Mesendoderm (in vitro differentiated cells): ENCODE data around the gene VPS11.

Experiments used
- DNase-seq: peaks from one replicate; pipeline ENCODE4 v3.0.0; 2013
- H2AK5ac ChIP-seq: 2 replicates; pipeline ENCODE4 v1.6.1; 2013; ENCODE audit warnings: low read length, inconsistent platforms
- H2BK120ac ChIP-seq: 2 replicates; pipeline ENCODE4 v1.6.1; 2013; ENCODE audit warnings: low read depth, mild to moderate bottlenecking, low read length, moderate library complexity, mixed read lengths
- H2BK15ac ChIP-seq: replicated peaks from 2 replicates; pipeline ENCODE4 v1.6.1; 2013; ENCODE audit warnings: low read depth, mild to moderate bottlenecking, moderate library complexity
- H2BK5ac ChIP-seq: 2 replicates; pipeline ENCODE4 v1.6.1; 2013; ENCODE audit warnings: low read length, inconsistent platforms
- H3K18ac ChIP-seq: 2 replicates; pipeline ENCODE4 v1.6.1; 2013; ENCODE audit warnings: mild to moderate bottlenecking, low read length, mixed read lengths
- H3K23ac ChIP-seq: one replicate; pipeline ENCODE4 v1.6.1; 2013; ENCODE audit warnings: low read length
- H3K27ac ChIP-seq: 2 replicates; pipeline ENCODE4 v1.5.1; 2013; ENCODE audit warnings: low read depth, mild to moderate bottlenecking, inconsistent platforms, low read length, moderate library complexity
- H3K27me3 ChIP-seq: 2 replicates; pipeline ENCODE4 v1.6.1; 2013; ENCODE audit warnings: low read length, control low read depth, mild to moderate bottlenecking, inconsistent platforms; ENCODE audit not compliant: insufficient read depth, poor library complexity
- H3K36me3 ChIP-seq: 2 replicates; pipeline ENCODE4 v1.6.1; 2013; ENCODE audit warnings: low read length, inconsistent platforms; ENCODE audit not compliant: control insufficient read depth, insufficient read depth
- H3K4ac ChIP-seq: one replicate; pipeline ENCODE4 v1.6.1; 2013; ENCODE audit warnings: low read depth, mild to moderate bottlenecking, low read length, moderate library complexity
- H3K4me1 ChIP-seq: 2 replicates; pipeline ENCODE4 v1.6.1; 2013; ENCODE audit warnings: low read depth, low read length, inconsistent platforms; ENCODE audit not compliant: control insufficient read depth
- H3K4me2 ChIP-seq: 2 replicates; pipeline ENCODE4 v1.6.1; 2013; ENCODE audit warnings: low read length
- H3K4me3 ChIP-seq: 2 replicates; pipeline ENCODE4 v1.5.1; 2013; ENCODE audit warnings: mild to moderate bottlenecking, low read length
- H3K56ac ChIP-seq: one replicate; pipeline ENCODE4 v1.6.1; 2013; ENCODE audit warnings: low read length
- H3K79me1 ChIP-seq: 2 replicates; pipeline ENCODE4 v1.6.1; 2013; ENCODE audit warnings: low read length, inconsistent platforms
- H3K79me2 ChIP-seq: 2 replicates; pipeline ENCODE4 v1.6.1; 2013; ENCODE audit warnings: mild to moderate bottlenecking, low read length; ENCODE audit not compliant: control insufficient read depth, insufficient read depth
- H3K9ac ChIP-seq: 2 replicates; pipeline ENCODE4 v1.6.1; 2013; ENCODE audit warnings: low read length, inconsistent platforms
- H4K5ac ChIP-seq: one replicate; pipeline ENCODE4 v1.6.1; 2013; ENCODE audit warnings: low read length
- H4K8ac ChIP-seq: one replicate; pipeline ENCODE4 v1.6.1; 2013; ENCODE audit warnings: low read depth, mild to moderate bottlenecking, control low read depth, low read length, moderate library complexity
- WGBS: extraction: QIAGEN DNeasy Blood & Tissue Kit; methylation state at CpG from one replicate; pipeline ENCODE4 v1.1.7; 2013; ENCODE audit warnings: low lambda C conversion rate, missing lambda C conversion rate; ENCODE audit not compliant: insufficient coverage; ENCODE audit errors: extremely low coverage; 5-methylcytosine and 5-hydroxymethylcytosine counted together

Gene VPS11

DNA sequence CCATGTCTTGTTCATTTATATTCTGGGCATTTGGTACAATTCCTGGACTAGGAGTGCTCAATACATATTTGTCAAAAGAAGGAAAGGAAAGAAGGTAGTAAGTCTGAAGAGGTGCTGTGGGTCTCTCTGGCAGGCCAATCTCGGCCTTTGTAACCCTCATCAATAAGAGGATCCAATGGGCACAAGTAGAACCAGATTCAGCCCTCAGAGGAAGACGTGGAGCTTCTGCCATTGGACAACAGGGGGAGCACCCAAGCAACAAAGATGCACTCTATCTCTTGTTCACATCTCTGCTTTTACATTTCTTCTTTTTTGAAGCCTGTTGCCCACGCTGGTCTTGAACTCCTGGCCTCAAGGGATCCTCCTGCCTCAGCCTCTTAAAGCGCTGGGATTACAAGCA is 2.2 kb upstream of the VPS11 start:
- no peak overlapping the region for H4K5ac ChIP-seq
- no peak overlapping the region for H3K9ac ChIP-seq
- H3K4me2 ChIP-seq: no peak overlapping the region
- no peak overlapping the region for H3K27ac ChIP-seq
- no peaks in the 10 kb centered on the region for H3K36me3 ChIP-seq
- peak; percentile 68 for DNase-seq
- no peaks in the 10 kb centered on the region for H3K4me1 ChIP-seq
- no peak overlapping the region for H3K56ac ChIP-seq
- H3K27me3 ChIP-seq: no peaks in the 10 kb centered on the region
- no peak overlapping the region for H2BK5ac ChIP-seq
- no peak overlapping the region for H3K4me3 ChIP-seq
- no peak overlapping the region for H2AK5ac ChIP-seq
- peaks cover 4% of the 10 kb centered on the region for H3K79me1 ChIP-seq
- H3K79me2 ChIP-seq: peaks cover 4% of the 10 kb centered on the region
- WGBS: no CpG with 5 or more reads among the region's 4 CpGs
- H3K23ac ChIP-seq: no peak overlapping the region
- H3K4ac ChIP-seq: no peak overlapping the region
- no peak overlapping the region for H3K18ac ChIP-seq
- no peak overlapping the region for H2BK15ac ChIP-seq
- H2BK120ac ChIP-seq: no peak overlapping the region
- no peak overlapping the region for H4K8ac ChIP-seq

DNA sequence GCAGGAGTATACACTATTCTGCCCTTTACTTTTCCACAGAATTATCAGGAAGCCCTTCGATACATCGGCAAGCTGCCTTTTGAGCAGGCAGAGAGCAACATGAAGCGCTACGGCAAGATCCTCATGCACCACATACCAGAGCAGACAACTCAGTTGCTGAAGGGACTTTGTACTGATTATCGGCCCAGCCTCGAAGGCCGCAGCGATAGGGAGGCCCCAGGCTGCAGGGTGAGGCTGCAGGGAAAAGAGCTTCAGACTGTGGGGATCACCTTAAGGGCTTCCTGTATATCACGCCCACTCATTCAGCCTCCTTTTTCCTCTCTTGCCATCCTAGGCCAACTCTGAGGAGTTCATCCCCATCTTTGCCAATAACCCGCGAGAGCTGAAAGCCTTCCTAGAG is 10.2 kb downstream of the VPS11 start:
- WGBS: no CpG with 5 or more reads among the region's 11 CpGs
- no peak overlapping the region for H2BK15ac ChIP-seq
- no peak overlapping the region for H3K4me2 ChIP-seq
- no peak overlapping the region for H2AK5ac ChIP-seq
- H3K9ac ChIP-seq: no peak overlapping the region
- no peaks in the 10 kb centered on the region for H3K79me2 ChIP-seq
- no peak overlapping the region for H4K8ac ChIP-seq
- H4K5ac ChIP-seq: no peak overlapping the region
- no peak overlapping the region for H3K56ac ChIP-seq
- H3K23ac ChIP-seq: no peak overlapping the region
- H3K4me3 ChIP-seq: no peak overlapping the region
- no peaks in the 10 kb centered on the region for H3K4me1 ChIP-seq
- no peak overlapping the region for H3K27ac ChIP-seq
- H2BK120ac ChIP-seq: no peak overlapping the region
- no peak overlapping the region for H3K18ac ChIP-seq
- H3K4ac ChIP-seq: no peak overlapping the region
- no peak overlapping the region for H2BK5ac ChIP-seq
- no peaks in the 10 kb centered on the region for H3K27me3 ChIP-seq
- H3K79me1 ChIP-seq: no peaks in the 10 kb centered on the region
- peaks cover 13% of the 10 kb centered on the region for H3K36me3 ChIP-seq
- DNase-seq: no peak

DNA sequence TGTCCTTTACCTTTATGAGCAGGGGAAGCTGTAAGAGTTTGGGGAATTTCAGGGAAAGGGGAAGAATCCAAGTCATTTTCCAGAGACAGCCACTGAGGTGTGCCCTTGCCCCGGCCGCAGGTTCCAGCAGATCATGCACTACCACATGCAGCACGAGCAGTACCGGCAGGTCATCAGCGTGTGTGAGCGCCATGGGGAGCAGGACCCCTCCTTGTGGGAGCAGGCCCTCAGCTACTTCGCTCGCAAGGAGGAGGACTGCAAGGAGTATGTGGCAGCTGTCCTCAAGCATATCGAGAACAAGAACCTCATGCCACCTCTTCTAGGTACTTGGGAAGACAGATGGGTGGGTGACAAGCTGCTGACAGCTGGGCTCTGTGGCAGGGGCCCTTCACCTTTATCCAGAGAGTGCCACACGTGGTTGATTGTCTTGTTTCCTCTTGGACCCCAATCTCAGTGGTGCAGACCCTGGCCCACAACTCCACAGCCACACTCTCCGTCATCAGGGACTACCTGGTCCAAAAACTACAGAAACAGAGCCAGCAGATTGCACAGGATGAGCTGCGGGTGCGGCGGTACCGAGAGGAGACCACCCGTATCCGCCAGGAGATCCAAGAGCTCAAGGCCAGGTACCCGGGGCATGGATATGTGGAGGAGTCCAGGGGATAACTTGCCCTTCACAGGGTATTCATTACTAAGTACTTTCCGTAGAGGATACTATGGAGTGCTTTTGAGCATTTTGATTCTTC is 11.2 kb downstream of the VPS11 start:
- Histone ChIP-seq H3K56ac (no peak overlapping the region), H3K79me1 (no peaks in the 10 kb centered on the region), H3K4me3 (no peak overlapping the region), H3K4me1 (no peaks in the 10 kb centered on the region), H3K18ac (no peak overlapping the region), H3K27me3 (no peaks in the 10 kb centered on the region), H2AK5ac (no peak overlapping the region), H3K4me2 (no peak overlapping the region), H3K4ac (no peak overlapping the region), H3K27ac (no peak overlapping the region), H3K23ac (no peak overlapping the region), H3K9ac (no peak overlapping the region), H3K36me3 (peaks cover 13% of the 10 kb centered on the region), H4K5ac (no peak overlapping the region), H2BK15ac (no peak overlapping the region), H4K8ac (no peak overlapping the region), H2BK5ac (no peak overlapping the region), H2BK120ac (no peak overlapping the region), H3K79me2 (no peaks in the 10 kb centered on the region)
- DNase-seq: no peak
- WGBS: no CpG with 5 or more reads among the region's 19 CpGs

DNA sequence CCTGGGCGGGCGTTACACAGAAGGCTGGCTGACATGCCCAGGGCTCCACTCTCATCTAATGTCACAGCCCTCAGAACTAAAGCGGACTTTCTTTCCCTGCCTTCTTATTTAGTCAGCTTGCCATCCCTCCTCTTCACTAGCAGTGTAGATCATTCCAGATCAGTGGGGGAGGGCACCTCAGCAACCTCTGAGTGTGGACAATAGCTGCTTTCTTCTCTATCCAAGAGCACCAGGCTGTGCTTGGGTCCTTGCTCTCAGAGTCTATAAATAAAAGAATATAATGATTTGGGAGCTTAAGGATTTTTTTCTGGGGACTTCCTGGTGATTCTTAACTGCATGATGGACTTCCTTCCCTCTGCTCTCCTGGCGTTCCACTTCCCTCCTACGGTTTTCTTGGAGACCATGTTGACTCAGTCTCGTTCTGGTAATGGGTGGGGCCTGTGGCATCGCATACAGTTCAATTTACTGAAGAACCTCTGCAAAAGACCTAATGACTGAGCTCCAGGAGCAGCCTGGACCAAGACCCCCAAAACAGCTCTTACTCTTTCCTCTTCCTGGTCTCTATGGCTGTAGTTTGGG is 14.2 kb downstream of the VPS11 start:
- Histone ChIP-seq H3K79me1 (peaks cover 6% of the 10 kb centered on the region), H3K27me3 (no peaks in the 10 kb centered on the region), H3K4ac (no peak overlapping the region), H3K23ac (no peak overlapping the region), H2BK5ac (no peak overlapping the region), H3K56ac (no peak overlapping the region), H3K27ac (no peak overlapping the region), H3K4me2 (no peak overlapping the region), H3K4me1 (peaks cover 5% of the 10 kb centered on the region), H3K36me3 (peaks cover 13% of the 10 kb centered on the region), H3K4me3 (no peak overlapping the region), H2BK15ac (no peak overlapping the region), H4K8ac (no peak overlapping the region), H2AK5ac (no peak overlapping the region), H3K9ac (no peak overlapping the region), H3K79me2 (peaks cover 7% of the 10 kb centered on the region), H3K18ac (no peak overlapping the region), H2BK120ac (no peak overlapping the region), H4K5ac (no peak overlapping the region)
- DNase-seq: no peak
- WGBS: no CpG with 5 or more reads among the region's 7 CpGs

DNA sequence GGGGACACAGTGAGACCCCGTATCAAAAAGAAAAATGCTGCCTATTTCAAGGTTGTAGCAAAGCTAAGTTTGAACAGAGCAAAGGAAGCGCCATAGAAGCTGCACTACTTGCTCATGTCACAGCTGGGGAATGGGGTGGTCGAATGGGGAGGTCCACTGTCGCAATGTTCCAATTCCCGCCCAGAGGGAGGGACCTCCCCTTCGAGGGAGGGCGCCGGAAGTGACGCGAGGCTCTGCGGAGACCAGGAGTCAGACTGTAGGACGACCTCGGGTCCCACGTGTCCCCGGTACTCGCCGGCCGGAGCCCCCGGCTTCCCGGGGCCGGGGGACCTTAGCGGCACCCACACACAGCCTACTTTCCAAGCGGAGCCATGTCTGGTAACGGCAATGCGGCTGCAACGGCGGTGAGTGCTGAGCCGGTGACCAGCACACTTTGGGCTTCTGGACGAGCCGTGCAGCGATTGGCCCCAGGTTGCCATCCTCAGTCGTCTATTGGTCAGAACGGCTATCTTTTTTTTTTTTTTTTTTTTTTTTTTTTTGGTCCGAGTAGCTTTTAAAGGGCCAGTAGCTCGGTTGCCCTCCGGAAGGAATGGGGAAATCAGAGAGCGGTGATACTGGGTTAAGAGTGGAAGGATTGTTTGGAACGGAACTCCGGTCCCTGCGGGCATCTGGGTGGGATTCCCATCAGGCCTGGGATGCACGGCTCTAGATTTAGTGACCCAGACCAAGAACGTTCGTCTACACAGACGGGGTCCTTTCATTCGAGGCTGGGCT is 17.2 kb downstream of the VPS11 start, which contains the start of gene HMBS:
HMBS (plus strand) TSS at position 219 of the 774 bp plus-strand sequence; CDS start at position 372, 153 bp downstream.
- H3K9ac ChIP-seq: peak within 1 kb of the TSS; percentile 89
- H3K18ac ChIP-seq: peak within 1 kb of the TSS; percentile 93
- no peak within 1 kb of the TSS for H4K5ac ChIP-seq
- no peak within 1 kb of the TSS for H2BK15ac ChIP-seq
- no CpG with 5 or more reads among the region's 45 CpGs for WGBS
- H2BK120ac ChIP-seq: no peak within 1 kb of the TSS
- peak within 1 kb of the TSS; percentile 95 for H3K4ac ChIP-seq
- no peak within 1 kb of the TSS for H4K8ac ChIP-seq
- peak within 1 kb of the TSS; percentile 76 for H3K27ac ChIP-seq
- H3K23ac ChIP-seq: no peak within 1 kb of the TSS
- no peak within 1 kb of the TSS for H2AK5ac ChIP-seq
- no peak within 1 kb of the TSS for H2BK5ac ChIP-seq
- H3K79me1 ChIP-seq: peaks cover 6% of the 10 kb centered on the region
- peaks cover 7% of the 10 kb centered on the region for H3K79me2 ChIP-seq
- peaks cover 4% of the 10 kb centered on the region for H3K36me3 ChIP-seq
- peaks cover 5% of the 10 kb centered on the region for H3K4me1 ChIP-seq
- peak within 1 kb of the TSS; percentile 96 for H3K56ac ChIP-seq
- peak; percentile 98 for DNase-seq
- H3K4me3 ChIP-seq: peak within 1 kb of the TSS; percentile 80
- H3K27me3 ChIP-seq: no peaks in the 10 kb centered on the region
- H3K4me2 ChIP-seq: peak within 1 kb of the TSS; percentile 43
